Chondrocyte (in vitro differentiated cells): ENCODE results near the gene PTPRN2. TPM values are rescaled to one million over a fixed set of nuclear protein-coding genes. Genes with fewer than 3 reads are reported as not detected.
A peak's percentile ranks its signal among the peaks of the same experiment; 100 is the strongest.

ENCODE experiments used
- DNase-seq: peaks from one replicate; pipeline ENCODE4 v3.0.0; 2021; ENCODE audit warnings: mixed read lengths, low spot score
- H3K27ac Mint-ChIP-seq: one replicate; pipeline ENCODE4 v1.8.0; 2021; ENCODE audit warnings: mild to moderate bottlenecking, moderate library complexity, mixed read lengths; ENCODE audit not compliant: unreplicated experiment
- H3K27me3 Mint-ChIP-seq: 2 replicates; pipeline ENCODE4 v1.8.0; 2021; ENCODE audit warnings: low read depth, mixed read lengths
- H3K36me3 Mint-ChIP-seq: 2 replicates; pipeline ENCODE4 v1.8.0; 2021; ENCODE audit warnings: low read depth, mixed read lengths
- H3K4me1 Mint-ChIP-seq: 2 replicates; pipeline ENCODE4 v1.8.0; 2021; ENCODE audit warnings: low read depth, mild to moderate bottlenecking, mixed read lengths
- H3K4me3 Mint-ChIP-seq: one replicate; pipeline ENCODE4 v1.8.0; 2021; ENCODE audit warnings: mild to moderate bottlenecking, moderate library complexity, mixed read lengths; ENCODE audit not compliant: unreplicated experiment
- H3K9me3 Mint-ChIP-seq: 2 replicates; pipeline ENCODE4 v1.8.0; 2021; ENCODE audit warnings: low read depth, mixed read lengths
- total RNA-seq: library from RNA; stranded (reverse); gene quantifications from 3 replicates; pipeline ENCODE4 v1.2.1, GENCODE V29; 2021
- TF ChIP-seq, protein P1 (sequence below): fragments of 200-600 bp; sonication (generic); IDR thresholded peaks from 2 replicates; pipeline ENCODE4 v1.5.0; 2021; ENCODE audit warnings: antibody characterized with exemption, mild to moderate bottlenecking, moderate library complexity

Gene PTPRN2
- total RNA-seq, 1 donor from 2014 or later = 0.30 TPM

DNA sequence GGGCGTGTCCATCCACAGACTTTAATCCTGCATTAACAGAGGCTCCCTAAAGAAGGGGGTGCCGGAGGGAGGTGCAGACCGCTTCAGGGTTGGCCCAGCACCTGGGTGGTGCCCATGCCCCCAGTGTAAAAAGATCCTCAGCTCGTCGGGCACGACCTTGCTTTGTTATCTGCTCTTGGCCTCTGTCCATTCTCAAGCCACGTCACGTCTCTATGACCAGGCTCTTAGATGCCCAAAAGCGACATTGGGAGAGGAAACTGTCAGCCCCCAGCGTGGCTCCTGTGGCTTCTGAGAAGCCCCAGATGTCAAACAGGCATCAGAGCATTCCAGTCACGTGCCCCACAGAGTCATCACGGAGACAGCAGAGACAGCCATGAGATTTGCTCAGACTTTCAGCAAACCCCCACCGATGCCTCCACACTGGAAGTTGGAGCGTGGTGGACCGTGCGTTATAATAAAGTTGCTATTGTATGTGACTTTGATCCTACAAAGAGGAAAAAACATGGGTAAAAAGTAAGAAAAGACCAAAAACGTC lies 55.5 kb downstream of the PTPRN2 start:
- no peaks in the 10 kb centered on the region for H3K36me3 Mint-ChIP-seq
- H3K4me3 Mint-ChIP-seq = no peak overlapping the region
- no peak for DNase-seq
- no peak overlapping the region for H3K27ac Mint-ChIP-seq
- TF ChIP-seq, protein P1, sequence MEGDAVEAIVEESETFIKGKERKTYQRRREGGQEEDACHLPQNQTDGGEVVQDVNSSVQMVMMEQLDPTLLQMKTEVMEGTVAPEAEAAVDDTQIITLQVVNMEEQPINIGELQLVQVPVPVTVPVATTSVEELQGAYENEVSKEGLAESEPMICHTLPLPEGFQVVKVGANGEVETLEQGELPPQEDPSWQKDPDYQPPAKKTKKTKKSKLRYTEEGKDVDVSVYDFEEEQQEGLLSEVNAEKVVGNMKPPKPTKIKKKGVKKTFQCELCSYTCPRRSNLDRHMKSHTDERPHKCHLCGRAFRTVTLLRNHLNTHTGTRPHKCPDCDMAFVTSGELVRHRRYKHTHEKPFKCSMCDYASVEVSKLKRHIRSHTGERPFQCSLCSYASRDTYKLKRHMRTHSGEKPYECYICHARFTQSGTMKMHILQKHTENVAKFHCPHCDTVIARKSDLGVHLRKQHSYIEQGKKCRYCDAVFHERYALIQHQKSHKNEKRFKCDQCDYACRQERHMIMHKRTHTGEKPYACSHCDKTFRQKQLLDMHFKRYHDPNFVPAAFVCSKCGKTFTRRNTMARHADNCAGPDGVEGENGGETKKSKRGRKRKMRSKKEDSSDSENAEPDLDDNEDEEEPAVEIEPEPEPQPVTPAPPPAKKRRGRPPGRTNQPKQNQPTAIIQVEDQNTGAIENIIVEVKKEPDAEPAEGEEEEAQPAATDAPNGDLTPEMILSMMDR = no peak
- H3K9me3 Mint-ChIP-seq = peaks cover 10% of the 10 kb centered on the region
- no peaks in the 10 kb centered on the region for H3K4me1 Mint-ChIP-seq
- no peaks in the 10 kb centered on the region for H3K27me3 Mint-ChIP-seq

DNA sequence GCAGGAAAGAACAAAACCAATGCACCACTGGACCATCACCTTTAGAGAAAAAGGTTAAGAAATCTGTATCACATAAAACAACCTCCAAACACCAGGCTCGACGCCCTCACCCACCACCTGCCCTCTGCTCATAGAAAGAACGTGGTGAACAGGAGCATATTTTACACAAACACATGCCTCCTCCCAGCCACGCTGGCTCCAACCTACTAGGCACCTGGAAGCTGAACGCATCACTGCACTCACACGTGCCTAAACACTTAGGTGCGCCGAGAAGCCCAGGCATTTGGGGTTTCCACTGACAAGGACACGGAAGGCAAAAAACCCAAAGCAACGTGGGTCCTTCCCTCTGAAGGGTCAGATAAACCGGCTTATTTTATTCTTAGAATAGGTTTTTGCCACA lies 56.0 kb downstream of the PTPRN2 start:
- no peak overlapping the region for H3K27ac Mint-ChIP-seq
- H3K9me3 Mint-ChIP-seq = peaks cover 10% of the 10 kb centered on the region
- H3K27me3 Mint-ChIP-seq = no peaks in the 10 kb centered on the region

DNA sequence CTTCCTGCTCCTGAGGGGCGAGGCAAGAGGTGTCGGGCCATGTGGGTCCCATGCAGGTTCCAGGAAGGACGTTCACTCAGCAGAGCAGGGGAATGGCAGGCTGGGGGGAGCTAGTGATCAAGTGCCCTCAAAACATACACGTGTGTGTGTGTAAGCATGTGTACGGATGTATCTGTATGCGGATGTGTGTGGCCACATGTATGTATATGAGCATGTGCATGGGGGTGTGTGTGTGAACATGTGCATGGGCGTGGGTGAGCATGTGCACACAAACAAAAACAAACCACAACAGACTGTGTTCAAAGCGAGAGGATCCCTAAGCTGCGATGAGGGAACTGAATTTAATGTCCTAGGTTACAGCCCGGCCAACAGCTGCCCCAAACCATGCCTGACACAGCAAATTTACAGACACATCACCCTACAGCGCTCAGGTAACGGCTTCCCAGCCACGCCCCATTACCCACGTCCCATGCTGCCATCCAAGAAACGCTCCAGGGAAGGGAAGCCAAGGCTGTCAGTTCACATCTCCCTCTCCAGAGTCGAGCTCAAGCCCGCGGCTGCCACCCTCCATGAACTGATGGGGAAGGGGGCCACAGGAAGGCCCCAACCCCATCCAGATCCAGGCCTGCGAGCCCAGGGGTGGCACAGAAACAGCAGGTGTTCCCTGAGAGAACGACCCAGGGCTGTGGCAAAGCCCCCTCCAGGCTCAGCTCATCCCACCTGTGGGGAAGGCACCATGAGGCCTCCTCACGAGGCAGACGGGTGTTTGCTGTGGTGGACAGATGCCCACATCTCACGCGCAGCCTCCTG lies 56.6 kb downstream of the PTPRN2 start:
- Mint-ChIP-seq H3K27ac (no peak overlapping the region), H3K4me1 (no peaks in the 10 kb centered on the region), H3K9me3 (peaks cover 4% of the 10 kb centered on the region), H3K27me3 (no peaks in the 10 kb centered on the region), H3K36me3 (no peaks in the 10 kb centered on the region), H3K4me3 (no peak overlapping the region)
- TF ChIP-seq, protein P1 = no peak
- no peak for DNase-seq

More for the DNA sequence above, 56.0 kb downstream of the PTPRN2 start:
- no peak overlapping the region for H3K4me3 Mint-ChIP-seq
- TF ChIP-seq, protein P1 = no peak
- no peak for DNase-seq
- H3K4me1 Mint-ChIP-seq = no peaks in the 10 kb centered on the region
- H3K36me3 Mint-ChIP-seq = no peaks in the 10 kb centered on the region

DNA sequence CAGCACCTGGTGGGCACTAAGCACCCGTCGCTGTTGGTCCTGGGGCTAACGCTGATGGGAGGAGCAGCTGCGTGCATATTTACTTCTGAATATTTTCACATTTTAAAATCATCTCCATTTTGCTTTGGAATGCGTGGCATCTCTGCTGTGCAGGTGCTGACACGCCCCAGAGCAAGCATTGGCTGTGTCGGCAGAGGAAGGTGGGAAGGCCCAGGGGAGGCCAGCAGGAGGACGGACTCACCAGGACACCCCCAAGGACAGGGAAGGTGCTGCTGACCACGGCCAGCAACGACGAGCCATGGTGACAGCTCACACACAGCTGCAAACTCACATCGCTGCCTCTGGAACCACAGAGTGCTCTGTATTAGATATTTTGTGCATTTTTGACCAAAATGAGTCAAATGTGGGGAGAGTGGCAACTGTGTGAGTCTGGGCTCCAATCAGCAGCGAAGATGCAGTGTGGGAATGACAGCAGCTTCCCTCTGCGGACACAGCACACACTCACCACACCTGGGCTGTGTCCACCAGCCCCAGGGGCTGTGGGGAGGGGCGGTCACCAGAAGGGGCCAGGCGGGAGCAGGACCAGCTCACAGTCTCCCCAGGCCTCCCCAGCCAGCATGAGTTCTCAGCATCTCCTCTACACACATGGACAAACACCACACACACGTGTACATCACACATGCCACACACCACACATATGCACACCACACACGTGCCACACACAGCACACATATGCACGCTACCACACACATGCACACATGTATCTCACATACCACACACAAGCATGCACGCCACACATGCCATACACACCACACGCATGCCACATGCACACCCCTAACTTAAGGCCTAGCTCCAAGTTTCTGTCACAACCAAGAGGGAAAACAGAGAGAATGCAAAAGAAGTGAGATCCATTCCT lies 58.2 kb downstream of the PTPRN2 start:
- H3K9me3 Mint-ChIP-seq = peaks cover 1% of the 10 kb centered on the region
- H3K36me3 Mint-ChIP-seq = no peaks in the 10 kb centered on the region
- no peak for DNase-seq
- H3K4me1 Mint-ChIP-seq = no peaks in the 10 kb centered on the region
- no peak overlapping the region for H3K27ac Mint-ChIP-seq
- TF ChIP-seq, protein P1 = no peak
- H3K4me3 Mint-ChIP-seq = no peak overlapping the region
- no peaks in the 10 kb centered on the region for H3K27me3 Mint-ChIP-seq

DNA sequence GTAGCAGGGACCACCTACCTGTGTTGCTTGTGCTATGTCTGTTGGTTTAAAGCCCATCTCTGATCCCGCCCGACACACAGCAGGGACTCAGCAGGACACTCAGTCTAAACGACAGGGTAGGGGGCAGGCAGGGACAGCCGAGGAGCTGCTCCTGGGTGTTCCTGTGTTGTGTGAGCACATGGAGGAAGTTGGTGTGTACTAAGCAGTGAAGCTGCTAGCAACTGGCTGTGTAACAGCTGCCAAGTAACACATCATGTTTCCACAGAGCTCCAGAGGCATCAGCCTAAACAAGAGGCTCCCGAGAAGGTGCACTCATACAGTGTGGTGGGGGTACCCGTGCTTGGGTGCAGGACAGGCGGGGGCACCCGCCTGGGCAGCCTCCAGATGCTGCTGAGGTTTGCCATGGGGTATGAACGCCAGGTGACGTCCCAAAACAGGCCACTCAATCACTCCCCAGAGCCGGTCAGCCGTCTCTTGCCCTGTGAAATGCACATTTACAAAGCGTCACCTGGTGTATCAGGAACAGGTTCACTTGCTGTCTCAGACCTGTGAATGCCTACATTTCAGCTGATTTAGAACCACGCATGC lies 59.6 kb downstream of the PTPRN2 start:
- H3K36me3 Mint-ChIP-seq = no peaks in the 10 kb centered on the region
- no peak overlapping the region for H3K27ac Mint-ChIP-seq
- H3K9me3 Mint-ChIP-seq = no peaks in the 10 kb centered on the region
- peak; percentile 59 for DNase-seq
- TF ChIP-seq, protein P1 = no peak
- H3K4me3 Mint-ChIP-seq = no peak overlapping the region
- H3K27me3 Mint-ChIP-seq = no peaks in the 10 kb centered on the region
- no peaks in the 10 kb centered on the region for H3K4me1 Mint-ChIP-seq
